Progenitor cell of endocrine pancreas (in vitro differentiated cells): ENCODE data around the gene DNAH1. TPM values are rescaled to one million over a fixed set of nuclear protein-coding genes. Genes with fewer than 3 reads are reported as not detected.

Source experiments
- DNase-seq: peaks from one replicate; pipeline ENCODE4 v3.0.0; 2021; ENCODE audit warnings: low spot score; ENCODE audit not compliant: unreplicated experiment
- H3K27ac Mint-ChIP-seq: 2 replicates; pipeline ENCODE4 v1.8.0; 2021; ENCODE audit warnings: mild to moderate bottlenecking, moderate library complexity, mixed read lengths
- H3K27me3 Mint-ChIP-seq: 2 replicates; pipeline ENCODE4 v1.8.0; 2021; ENCODE audit warnings: mixed read lengths
- H3K36me3 Mint-ChIP-seq: 2 replicates; pipeline ENCODE4 v1.8.0; 2022; ENCODE audit warnings: mixed read lengths; ENCODE audit not compliant: insufficient read depth
- H3K4me1 Mint-ChIP-seq: 2 replicates; pipeline ENCODE4 v1.8.0; 2021; ENCODE audit warnings: low read depth, mixed read lengths
- H3K4me3 Mint-ChIP-seq: 2 replicates; pipeline ENCODE4 v1.8.0; 2021; ENCODE audit warnings: low read depth, mild to moderate bottlenecking, moderate library complexity, mixed read lengths
- H3K9me3 Mint-ChIP-seq: 2 replicates; pipeline ENCODE4 v1.8.0; 2021; ENCODE audit warnings: low read depth, mixed read lengths
- CTCF ChIP-seq: fragments of 200-600 bp; sonication (generic); IDR thresholded peaks from one replicate; pipeline ENCODE4 v1.5.0; 2021; ENCODE audit warnings: antibody characterized with exemption, mild to moderate bottlenecking; ENCODE audit not compliant: unreplicated experiment
- total RNA-seq: library from RNA; stranded (reverse); gene quantifications from 2 replicates; pipeline ENCODE4 v1.2.1, GENCODE V29; 2021

Gene DNAH1
- total RNA-seq, 1 donor from 2014 or later = 14.0 TPM

- DNase-seq = no peak
- Mint-ChIP-seq H3K4me1 (peaks cover 3% of the 10 kb centered on the region), H3K27me3 (peaks cover 8% of the 10 kb centered on the region), H3K36me3 (no peaks in the 10 kb centered on the region), H3K4me3 (no peak overlapping the region), H3K9me3 (no peaks in the 10 kb centered on the region), H3K27ac (no peak overlapping the region)
- TF ChIP-seq CTCF = no peak
Measured at GRCh38 chr3:52443791-52444687, 127.9 kb downstream of the DNAH1 start.

GRCh38 chr3:52444860-52445793 lies 129.0 kb downstream of the DNAH1 start, which contains the start of gene SEMA3G:
Gene SEMA3G (minus strand): TSS chr3:52445103. CDS start chr3:52445027, 76 bp downstream.
- Mint-ChIP-seq H3K36me3 (no peaks in the 10 kb centered on the region), H3K27ac (no peak within 1 kb of the TSS), H3K4me3 (no peak within 1 kb of the TSS), H3K4me1 (peaks cover 3% of the 10 kb centered on the region), H3K9me3 (no peaks in the 10 kb centered on the region), H3K27me3 (peaks cover 8% of the 10 kb centered on the region)
- DNase-seq = peak; percentile 54
- peak; percentile 63 for TF ChIP-seq CTCF

- Mint-ChIP-seq H3K27me3 (peaks cover 8% of the 10 kb centered on the region), H3K27ac (no peak overlapping the region), H3K36me3 (no peaks in the 10 kb centered on the region), H3K4me1 (peaks cover 3% of the 10 kb centered on the region), H3K4me3 (no peak overlapping the region), H3K9me3 (no peaks in the 10 kb centered on the region)
- no peak for DNase-seq
- TF ChIP-seq CTCF = no peak
Measured at GRCh38 chr3:52446042-52446441, 129.9 kb downstream of the DNAH1 start.

GRCh38 chr3:52446631-52447511 lies 130.8 kb downstream of the DNAH1 start:
- TF ChIP-seq CTCF = peak; percentile 95
- Mint-ChIP-seq H3K4me3 (no peak overlapping the region), H3K27ac (peak overlapping the region; percentile 79), H3K4me1 (peaks cover 3% of the 10 kb centered on the region), H3K36me3 (no peaks in the 10 kb centered on the region), H3K27me3 (peaks cover 8% of the 10 kb centered on the region), H3K9me3 (no peaks in the 10 kb centered on the region)
- peak; percentile 65 for DNase-seq
